ENCODE data around the gene CAP2.
"Not testable (repeated sequence)": the region's sequence is repeated elsewhere in the genome, so short reads cannot be mapped to it uniquely, and the experiment has no call there.

The CAP2 gene

DNA sequence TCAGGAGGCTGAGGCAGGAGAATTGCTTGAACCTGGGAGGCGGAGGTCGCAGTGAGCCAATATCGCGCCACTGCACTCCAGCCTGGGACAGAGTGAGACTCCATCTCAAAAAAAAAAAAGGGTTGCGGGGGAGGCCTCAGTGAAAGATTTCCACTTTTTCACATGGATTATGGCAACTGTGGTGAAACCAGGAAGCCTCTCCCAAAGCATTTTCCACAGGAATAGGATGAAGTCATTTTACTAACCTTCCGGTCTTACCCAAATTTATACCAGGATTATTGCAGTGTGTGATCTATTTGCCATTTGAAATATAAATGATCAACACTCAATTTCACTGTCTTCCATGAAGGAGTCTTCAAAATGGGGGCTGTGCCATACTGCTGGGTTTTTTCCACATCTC is 113.1 kb downstream of the CAP2 start:
- DNase-seq, result no peak

DNA sequence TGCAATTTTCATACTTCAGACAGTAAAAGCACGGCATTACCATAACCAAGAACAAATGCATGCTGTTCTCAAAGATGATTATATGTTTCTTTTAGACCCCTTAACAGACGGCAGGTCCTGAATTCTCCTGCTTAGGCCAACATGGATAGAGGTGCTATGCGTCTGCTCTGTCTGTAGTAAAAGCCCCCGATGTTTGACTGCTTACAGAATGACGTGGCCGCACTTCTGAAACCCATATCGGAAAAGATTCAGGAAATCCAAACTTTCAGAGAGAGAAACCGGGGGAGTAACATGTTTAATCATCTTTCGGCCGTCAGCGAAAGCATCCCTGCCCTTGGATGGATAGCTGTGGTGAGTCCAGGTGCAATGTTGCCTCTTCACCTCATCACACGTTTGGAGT is 113.6 kb downstream of the CAP2 start:
- DNase-seq, result no peak

DNA sequence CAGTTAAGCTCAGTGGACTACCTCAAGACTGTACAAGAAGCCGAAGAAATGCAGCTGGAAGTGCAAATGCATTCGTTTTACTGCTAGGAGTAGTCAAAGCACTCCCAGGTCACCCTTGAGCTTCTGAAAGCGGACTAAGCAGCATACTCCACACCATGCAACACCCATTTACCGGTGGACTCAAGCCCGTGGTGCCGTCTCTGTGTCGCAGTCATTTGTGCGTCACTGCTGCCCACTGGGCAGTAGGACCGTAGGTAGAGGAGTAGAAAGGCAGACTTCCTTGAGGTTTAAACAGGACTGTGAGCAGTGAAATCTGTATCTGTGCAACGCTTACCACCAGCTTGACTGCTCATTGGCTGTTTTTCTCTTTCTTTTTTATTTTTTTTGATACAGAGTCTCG is 117.7 kb downstream of the CAP2 start:
- DNase-seq, result no peak

DNA sequence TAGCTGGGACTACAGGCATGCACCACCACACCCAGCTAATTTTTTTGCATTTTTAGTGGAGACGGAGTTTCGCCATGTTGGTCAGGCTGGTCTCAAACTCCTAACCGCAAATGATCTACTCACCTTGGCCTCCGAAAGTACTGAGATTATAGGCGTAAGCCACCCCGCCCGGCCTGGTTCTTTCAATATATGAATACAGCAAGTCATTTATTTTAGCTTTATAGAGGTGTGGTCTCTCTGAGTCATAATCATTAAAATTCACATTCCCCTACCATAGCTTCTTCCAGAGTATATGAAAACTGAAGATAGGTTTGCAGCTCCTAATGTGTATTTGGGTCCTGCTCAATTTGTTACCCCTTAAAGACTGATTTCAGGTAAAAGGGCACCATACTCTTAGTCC is 118.2 kb downstream of the CAP2 start:
- DNase-seq, result no peak

DNA sequence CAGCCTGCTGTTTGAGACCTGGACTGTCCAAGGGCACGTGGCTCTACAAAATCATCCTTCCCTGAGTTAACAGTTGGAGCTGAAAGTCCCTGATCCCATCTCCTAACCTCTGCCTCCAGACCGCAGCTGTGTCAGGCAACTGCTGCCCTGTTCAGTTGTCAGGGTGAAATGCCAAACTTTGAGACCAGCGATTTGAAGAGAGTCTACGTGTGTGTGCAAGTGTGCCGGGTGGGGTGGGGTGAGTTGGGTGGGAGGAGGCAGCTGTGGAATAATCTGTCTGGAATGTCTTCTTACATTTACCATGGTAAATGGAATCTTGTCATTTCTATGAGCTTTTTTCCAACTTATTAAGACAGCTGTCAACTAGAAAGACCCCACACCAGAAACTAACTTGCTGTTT is 125.7 kb downstream of the CAP2 start:
- DNase-seq, result no peak

DNA sequence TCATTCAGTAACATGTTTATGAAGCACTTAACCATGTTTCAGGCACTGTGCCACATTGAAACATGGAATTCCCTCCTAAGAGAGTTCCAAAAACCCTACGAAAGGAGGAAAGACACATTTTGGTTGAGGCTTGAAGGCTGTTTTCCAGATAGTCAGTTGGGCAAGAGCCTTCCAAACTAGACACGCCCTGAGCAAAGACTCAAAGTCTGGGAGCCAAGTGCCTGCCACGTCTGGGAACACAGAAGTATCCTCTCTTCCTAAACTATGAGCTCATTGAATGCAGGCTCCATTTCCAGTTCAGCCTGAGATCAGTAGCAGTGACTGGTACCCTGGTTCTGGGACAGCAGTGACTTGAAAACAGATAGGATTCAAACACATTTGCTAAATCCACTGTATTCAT is 132.2 kb downstream of the CAP2 start:
- DNase-seq, result no peak

DNA sequence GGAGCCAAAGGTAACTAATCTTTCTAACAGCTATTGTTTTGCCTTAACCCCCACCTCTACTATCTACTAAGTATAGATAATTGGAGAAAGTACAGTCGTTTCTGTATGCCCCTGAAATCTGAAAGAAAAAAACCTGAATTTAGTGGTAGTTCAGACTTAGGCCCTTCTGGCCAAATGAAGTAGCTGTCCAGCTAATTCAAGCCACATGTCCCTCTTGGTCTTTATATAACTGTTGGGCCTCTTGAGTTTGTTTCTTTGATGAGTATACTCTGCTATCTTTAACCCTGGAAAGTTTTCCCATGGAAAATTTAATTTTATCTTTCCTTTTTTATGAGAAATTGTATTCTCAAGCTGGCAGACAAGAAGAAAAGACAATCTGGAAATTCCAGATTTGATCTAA is 133.7 kb downstream of the CAP2 start:
- DNase-seq, result no peak

DNA sequence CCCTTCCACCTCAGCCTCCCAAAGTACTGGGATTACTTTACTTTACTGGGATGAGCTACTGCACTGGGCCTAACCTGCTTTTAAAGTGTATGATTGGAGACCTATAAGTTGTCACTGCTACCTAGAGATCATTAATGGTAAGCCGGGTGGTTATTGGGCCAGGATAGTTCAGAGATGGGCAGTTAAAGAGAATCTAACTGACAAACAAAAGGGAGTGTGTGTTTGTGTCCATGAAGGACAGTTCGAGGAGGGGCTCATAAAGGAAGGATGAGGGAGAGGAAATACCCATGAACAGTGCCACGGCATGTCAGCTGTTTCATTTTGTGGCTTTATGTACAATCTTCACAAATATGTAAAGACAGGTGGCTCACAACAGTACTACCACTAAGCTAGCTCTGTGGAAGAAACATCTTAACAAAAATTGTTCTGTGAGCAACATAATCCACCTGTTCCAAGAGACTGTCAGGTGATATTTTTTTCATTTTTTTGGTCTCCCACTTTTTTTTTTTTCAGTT is 137.0 kb downstream of the CAP2 start:
- DNase-seq, result no peak

DNA sequence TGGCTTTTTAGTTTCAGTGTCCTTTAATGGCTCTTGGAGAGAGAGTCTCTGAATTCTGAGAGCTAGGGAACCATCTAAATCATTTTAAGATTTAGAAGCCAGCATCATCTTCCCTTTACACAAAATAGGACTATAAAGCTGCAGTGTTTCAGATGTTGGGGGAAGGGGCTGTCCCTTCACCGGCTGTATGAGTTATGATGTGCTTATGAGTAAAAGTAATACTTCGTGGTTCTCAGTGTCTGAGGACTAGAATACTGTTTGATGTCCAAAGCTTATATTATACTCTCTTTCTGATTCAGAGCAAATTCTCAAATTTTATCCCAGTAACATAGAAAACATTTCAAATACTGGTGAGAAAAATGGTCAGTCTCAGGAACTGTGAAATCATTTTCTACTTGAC is 143.2 kb downstream of the CAP2 start:
- DNase-seq, result no peak

DNA sequence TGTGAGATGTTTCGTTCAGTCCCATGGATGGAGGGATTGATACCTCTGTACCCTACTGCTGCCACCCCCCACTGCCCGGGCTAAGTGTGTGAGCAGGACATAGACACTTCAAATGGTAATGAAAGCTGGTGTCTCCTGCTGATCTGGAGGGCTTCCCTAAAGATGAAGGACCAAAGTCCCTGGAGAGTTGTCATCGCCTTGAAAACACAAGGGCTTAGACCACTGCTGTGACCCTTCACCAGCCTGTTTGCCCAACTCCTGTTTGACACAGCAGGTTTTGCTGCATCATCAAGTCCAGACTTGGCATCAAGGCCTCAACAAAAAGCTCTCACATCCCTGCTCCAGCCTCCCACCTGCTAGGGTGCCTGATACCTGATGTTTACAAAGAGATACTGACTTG is 148.8 kb downstream of the CAP2 start:
- DNase-seq, result no peak

DNA sequence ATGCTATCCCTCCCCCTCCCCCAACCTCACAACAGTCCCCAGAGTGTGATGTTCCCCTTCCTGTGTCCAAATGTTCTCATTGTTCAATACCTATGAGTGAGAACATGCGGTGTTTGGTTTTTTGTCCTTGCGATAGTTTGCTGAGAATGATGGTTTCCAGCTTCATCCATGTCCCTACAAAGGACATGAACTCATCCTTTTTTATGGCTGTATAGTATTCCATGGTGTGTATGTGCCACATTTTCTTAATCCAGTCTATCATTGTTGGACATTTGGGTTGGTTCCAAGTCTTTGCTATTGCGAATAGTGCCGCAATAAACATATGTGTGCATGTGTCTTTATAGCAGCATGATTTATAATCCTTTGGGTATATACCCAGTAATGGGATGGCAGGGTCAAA is 152.3 kb downstream of the CAP2 start:
- DNase-seq, result not testable (repeated sequence)

DNA sequence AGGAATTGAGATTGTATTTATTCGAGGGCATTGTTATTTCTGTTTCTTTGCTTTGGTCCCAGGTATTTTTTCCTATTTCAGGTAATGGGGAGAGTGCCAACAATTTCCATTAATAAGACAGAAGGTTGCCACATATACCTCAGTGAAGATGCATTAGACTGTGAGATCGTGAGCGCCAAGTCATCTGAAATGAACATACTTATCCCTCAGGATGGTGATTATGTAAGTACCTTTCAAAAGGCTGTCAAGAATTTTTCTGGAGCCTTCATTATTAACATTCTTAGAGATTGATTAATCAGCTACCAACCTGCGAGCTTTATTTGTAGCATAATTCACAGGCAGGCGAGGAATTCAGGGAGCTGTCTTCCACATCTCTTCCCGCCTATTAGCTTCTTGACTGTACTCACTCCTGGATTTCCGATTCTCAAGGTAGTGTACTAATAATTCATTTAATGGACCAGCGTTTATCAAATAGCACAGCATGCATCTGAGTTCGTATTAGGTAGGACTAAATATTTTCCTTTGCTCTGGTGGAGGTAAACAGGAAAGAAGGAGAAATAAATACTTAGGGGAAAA is 158.1 kb downstream of the CAP2 start:
- DNase-seq, result no peak

DNA sequence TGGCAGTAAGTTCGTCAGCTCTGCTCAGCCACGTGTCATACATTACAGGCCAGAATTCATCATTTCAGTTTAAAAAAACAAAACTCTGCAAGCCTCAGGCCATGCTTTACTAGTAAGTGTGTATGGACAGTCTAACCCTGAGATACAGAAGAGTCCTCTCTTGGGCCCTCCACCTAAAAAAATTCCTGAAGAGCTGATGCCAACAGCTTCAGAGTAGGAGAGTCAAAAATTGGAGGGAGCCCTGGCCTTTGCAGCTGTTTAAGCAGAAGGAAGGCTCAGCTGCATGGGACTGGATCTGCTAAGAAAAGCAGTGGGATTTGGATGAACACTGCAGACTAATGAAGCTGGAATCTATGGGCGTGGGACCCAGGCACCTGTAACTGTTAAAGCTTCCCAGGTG is 159.5 kb downstream of the CAP2 start:
- no peak for DNase-seq

DNA sequence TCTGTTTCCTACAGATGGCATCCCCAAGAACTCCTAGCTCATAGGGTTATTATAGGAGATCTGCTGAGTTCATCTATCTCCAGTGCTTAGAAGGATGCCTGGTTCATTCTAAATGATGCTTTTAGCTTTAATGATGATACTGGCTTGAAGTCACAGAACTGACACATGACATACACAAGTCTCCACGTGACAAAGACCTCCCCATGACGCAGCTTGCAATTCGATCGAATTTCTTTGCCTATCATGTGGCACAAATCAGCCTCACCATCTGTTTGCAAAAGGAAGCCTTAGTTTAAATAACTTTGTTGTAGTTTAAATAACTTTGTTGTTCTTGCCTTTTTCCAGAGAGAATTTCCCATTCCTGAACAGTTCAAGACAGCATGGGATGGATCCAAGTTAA is 162.6 kb downstream of the CAP2 start:
- DNase-seq, result no peak

DNA sequence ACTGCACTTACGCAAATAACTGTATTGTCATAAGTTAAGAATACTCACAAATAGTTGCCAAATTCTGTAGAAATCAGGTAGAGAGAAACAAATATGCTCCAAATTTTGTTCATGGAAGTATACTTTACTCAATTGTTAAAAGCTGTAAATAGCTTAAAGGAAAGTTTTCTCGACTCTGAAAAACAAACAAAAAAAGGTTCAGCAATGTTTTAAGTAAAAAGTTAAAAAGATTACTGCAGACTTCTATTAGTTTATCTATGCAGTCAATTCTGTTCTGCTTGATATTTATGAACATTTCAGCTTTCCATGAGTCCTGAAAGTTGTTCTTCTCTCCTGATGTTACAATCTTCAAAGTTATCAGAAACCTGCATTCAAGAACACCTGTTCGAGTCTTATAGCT is 169.2 kb downstream of the CAP2 start:
- DNase-seq, result no peak

DNA sequence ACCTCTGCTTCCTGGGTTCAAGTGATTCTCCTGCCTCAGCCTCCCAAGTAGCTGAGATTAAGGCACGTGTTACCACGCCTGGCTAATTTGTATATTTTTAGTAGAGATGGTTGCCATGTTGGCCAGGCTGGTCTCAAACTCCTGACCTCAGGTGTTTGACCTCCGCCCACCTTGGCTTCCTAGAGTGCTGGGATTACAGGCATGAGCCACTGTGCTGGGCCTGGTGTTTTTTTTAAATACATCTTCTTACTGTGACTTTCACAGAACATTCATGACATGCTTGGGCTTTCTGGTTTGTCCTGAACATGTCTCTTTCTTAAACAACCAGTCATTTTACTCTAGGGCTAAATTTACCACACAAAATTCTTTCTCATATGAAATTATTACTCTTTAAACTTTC is 172.0 kb downstream of the CAP2 start:
- DNase-seq, result no peak

DNA sequence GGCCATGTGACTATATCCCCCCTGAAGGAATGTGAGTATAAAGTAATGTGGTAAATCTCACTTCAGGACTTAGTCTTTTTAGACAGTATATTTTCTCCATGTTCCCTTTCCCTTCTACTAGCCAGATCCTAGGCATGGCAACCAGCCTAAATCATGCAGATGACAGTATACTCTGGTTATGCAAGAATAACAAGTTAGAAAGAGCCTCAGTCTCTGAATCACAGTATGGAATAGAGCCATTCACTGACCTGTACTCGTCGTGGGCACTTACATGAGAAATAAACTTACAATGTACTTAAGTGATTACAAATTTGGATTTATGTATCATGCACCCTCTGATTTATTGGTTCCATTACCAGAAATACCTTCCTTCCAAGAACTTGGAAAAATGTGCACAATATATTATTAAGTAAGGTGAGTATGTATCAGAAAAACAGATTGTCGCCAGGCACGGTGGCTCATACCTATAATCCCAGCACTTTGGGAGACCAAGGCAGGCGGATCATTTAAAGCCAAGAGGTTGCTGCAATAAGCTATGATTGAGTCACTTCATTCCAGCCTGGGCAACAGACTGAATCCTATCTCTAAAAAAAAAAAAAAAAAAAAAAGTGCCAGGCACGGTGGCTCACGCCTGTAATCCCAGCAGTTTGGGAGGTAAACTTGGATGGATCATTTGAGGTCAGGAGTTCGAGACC is 181.6 kb downstream of the CAP2 start:
- DNase-seq, result no peak

DNA sequence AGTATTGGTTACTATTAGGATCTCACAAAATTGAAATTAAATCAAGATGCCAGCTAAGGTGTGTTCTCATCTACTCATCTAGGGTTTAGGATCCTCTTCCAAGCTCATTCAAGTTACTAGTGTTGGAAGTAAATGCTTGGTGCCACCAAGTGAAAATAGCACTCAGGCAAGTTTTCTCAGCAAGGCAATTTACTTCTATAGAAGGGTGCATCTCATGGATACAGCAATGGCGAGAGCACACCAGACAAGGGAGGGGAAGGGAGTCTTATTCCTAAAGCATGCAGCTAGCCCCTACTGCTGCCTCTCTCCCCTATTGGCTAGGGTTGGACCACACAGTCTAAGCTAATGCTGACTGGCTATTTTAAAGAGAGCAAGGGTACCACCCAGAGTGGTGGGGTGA is 183.7 kb downstream of the CAP2 start:
- no peak for DNase-seq

DNA sequence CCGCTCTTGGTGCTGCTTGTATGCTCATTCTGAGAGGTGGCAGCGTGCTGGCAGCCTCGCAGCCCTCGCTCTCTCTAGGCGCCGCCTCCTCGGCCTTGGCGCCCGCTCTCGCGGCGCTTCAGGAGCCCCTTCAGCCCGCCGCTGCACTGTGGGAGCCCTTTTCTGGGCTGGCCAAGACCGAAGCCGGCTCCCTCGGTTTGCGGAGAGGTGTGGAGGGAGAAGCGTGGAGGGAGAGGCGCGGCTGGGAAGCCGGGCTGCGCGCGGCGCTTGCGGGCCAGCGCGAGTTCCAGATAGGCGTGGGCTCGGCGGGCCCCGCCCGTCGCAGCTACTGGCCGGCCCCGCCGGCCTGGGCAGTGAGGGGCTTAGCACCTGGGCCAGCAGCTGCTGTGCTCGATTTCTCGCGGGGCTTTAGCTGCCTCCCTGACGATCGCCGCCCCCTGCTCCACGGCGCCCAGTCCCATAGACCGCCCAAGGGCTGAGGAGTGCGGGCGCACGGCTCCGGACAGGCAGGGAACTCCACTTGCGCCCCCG is 187.2 kb downstream of the CAP2 start:
- DNase-seq, result no peak

DNA sequence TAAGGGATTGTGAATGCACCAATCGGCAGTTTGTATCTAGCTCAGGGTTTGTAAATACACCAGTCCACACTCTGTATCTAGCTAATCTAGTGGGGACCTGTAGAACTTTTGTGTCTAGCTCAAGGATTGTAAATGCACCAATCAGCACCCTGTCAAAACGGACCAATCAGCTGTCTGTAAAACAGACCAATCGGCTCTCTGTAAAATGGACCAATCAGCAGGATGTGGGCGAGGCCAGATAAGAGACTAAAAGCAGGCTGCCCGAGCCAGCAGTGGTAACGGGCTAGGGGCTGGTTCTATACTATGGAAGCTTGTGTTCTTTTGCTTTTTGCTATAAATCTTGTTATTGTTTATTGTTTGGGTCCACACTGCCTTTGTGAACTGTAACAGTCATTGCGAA is 187.9 kb downstream of the CAP2 start:
- DNase-seq, result not testable (repeated sequence)

DNA sequence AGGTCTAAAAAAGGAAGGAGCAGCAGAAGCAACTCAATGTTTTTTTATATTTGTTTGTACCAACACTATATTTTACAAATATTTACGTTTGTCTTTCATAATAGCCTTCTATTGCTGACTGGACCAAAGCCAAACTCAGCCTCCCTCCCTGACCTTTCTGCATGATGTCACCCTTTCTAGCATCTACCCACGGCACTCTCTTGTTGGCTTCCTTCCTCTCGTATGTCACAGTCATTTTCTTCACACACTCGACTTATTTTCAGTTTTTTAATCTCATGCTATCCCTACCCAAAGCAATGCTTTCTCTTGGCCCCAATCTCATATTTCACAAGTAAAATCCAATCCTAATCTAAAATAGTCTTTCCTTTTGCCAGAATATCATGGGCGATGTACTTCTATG is 190.4 kb downstream of the CAP2 start:
- DNase-seq, result no peak

DNA sequence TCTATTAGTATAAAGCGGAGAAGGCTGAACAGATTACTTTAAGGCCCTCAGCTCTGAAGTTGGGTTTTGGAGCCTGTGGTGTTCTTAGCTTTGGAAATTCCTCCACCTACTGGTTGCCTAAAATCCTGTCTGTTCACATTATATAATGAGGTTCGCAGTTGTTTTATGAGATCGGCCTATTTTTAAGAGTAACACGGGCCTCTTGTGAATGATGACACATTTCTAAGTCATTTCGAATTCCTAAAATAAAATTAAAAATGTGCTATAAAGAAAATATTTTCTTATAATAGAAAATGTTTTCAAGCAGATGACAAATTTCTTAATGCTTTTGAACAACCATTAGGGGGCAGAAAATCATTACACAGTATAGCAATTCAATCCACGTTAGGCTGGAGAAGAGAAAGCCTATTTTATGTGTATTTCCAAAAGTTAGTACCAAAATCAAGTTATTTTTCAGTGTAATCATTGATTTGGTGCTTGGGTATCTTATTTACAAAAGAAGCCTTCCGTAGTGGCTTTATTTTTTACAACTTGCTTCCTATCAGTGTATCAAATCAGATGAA is 190.9 kb downstream of the CAP2 start:
- DNase-seq, result peak; percentile 53

DNA sequence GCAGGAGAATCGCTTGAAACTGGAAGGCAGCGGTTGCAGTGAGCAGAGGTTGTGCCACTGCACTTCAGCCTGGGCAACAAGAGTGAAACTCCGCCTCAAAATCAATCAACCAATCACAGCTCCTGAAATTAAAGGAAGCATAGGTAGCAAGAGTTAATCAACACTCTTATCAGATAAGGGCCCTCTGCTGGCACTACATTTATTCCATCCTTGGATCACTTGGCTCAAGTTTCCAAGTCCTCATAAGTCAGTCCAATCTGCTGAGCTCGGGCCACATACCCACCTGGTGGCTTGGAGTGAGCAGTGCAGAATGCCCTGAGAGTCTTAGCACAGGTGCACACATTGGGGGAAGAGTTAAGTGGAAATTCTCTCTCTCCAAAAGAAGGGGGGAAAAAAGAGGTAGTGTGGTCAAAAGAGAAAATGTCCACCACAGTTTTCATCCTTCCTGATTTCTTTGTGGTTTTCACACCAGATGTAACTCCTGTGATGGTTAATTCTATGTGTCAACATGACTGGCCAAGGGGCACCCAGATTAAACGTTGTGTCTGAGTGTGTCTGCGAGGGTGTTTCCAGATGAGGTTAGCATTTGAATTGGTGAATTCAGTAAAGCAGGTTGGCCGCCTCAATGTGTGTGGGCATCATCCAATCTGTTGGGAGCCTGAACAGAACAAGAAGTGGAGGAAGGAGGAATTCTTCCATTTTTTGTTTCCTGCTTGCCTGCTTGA is 192.5 kb downstream of the CAP2 start:
- no peak for DNase-seq

DNA sequence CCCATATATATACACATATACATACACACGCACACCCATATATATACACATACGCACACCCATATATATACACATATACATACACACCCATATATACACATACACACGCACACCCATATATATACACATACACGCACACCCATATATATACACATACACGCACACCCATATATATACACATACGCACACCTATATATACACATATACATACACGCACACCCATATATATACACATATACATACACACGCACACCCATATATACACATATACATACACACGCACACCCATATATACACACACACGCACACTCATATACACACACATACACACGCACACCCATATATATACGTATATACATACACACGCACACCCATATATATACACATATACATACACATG is 193.2 kb downstream of the CAP2 start:
- not testable (repeated sequence) for DNase-seq
